GM19238 (cell line): Measurements from ENCODE around the gene INTS2.
"Not testable (repeated sequence)": the region's sequence is repeated elsewhere in the genome, so short reads cannot be mapped to it uniquely, and the experiment has no call there.

ENCODE experiments used
- DNase-seq: peaks from one replicate; pipeline ENCODE4 v3.0.0; 2011; ENCODE audit warnings: low spot score; ENCODE audit not compliant: insufficient read length

INTS2 gene

DNA sequence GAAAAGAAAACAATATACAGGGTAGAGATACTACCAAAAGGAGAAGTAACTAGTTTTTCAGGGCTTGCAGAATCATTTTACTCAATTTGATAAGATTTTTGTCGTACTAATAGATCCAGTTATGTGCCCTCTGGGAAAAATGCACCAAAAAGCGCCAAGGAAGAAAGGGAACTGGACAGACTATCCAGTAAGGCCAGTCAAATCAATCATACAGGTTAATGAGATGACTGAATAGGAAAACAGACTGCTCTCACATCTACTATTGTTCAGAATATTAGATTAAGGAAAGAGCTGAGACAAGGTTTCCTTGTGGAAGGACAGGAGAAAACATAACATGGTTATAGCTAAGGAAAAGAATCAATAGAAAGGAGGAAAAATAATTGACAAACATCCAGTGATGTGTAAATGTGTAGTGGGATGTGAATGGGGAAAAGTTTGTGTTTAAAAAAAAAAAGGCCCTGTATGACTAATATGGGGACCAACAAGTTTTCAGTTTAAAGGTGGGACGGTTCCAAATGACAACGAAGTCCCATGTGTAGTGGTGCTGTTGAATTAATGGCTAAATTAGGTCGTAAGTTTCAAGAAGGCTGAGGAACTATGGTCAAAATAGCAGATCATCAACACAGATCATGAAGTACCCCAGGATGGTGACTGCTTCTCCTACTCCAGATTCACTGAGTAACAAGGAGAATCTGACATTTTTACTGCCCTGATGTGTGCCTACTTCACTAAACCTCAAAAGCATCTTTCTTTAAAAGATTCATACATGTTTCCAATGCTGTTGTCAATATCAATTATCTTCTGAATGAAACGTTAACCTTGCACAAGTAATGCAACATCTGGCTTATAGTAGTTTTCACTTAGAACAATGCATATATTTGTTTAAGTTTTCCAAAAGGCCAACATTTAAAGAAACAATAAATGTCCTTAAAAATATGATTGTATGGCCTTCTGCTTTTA, 105.2 kb downstream of the INTS2 start:
- DNase-seq: no peak

GRCh38 chr17:61821655-61822054, 106.1 kb downstream of the INTS2 start:
- DNase-seq: no peak

GRCh38 chr17:61819265-61819664, 108.5 kb downstream of the INTS2 start:
- not testable (repeated sequence) for DNase-seq

GRCh38 chr17:61818225-61818624, 109.6 kb downstream of the INTS2 start:
- DNase-seq: no peak

DNA sequence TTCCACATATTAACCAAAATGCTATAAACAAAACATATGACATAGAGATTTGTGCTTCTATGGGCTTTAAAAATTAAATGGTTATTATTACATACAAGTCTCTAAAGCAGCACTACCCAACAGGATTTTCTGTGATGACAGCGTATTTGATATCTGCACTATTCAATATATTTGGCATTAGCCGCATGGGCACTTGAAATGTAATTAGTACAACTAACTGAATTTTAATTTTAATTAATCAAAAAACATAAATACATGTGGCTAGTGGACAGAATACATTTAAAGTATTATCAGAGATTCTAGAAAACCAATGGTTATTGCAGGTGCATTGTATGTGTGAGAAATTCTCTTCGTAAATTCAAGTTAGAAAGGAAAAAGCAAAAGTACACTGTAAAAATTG, 110.3 kb downstream of the INTS2 start:
- no peak for DNase-seq

DNA sequence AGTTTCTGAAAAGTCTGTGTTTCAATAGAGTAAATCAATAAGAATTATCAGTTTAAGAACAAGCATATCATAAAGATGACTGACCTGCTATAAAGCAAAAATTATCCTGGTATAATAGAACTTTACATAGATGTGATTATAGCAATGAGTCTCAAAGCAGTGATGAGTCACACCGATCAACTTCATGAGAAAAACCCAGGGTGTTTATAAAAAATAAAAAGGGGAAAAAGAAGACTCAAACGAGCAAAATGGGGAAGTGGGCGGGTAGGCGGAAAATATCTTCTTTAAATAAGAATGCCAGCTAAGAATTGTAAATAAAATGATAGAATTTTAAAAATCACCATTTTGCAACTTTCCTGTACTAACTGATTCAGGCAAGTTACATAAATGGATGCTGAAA, 111.2 kb downstream of the INTS2 start:
- DNase-seq: no peak

- no peak for DNase-seq
These were observed 111.8 kb downstream of the INTS2 start for GRCh38 chr17:61815863-61816503.
